ENCODE data around the gene H1-8.
"Not testable (repeated sequence)": the region's sequence is repeated elsewhere in the genome, so short reads cannot be mapped to it uniquely, and the experiment has no call there.

Gene H1-8

DNA sequence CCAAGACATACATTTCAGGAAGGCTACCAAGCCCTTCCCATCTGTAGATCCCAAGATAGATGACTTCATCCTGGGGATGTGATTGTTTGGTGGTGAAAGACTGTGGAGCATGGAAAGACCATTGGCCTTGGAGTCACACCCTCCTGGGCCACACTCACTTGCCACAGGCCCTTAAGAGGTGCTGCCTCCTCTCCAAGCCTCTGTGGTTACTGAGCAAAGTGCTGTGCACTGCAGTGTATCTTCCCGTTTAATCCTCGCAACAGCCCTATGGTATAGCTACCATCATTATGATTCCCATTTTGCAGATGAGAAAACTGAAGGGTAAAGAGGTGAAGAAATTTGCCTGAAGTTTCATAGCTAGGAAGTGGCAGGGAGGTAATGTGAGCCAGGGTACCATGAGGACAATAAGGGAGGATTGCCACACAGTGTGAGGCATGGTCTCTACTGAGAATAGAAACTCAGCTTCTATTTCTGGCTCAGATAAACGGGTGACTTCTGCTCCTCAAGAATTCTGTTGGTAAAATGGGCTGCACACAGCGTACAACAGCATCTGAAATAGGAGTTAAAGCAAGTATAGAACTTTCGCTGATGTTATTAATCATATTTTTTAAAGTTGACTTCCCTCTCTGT lies 38.4 kb upstream of the H1-8 start:
- H3K4me3 ChIP-seq (ENCODE audit: low read length) = no peak overlapping the region
- H3K27ac ChIP-seq (ENCODE audit: low read depth, low read length) = no peak overlapping the region
- H3K27me3 ChIP-seq (ENCODE audit: control insufficient read depth, insufficient read depth, low read length) = no peaks in the 10 kb centered on the region
- H3K9ac ChIP-seq (ENCODE audit: low read length) = no peak overlapping the region
- H3K36me3 ChIP-seq (ENCODE audit: control insufficient read depth, insufficient read depth, low read length) = peaks cover 13% of the 10 kb centered on the region
- H3K4me1 ChIP-seq (ENCODE audit: control insufficient read depth, insufficient read depth, low read length) = no peaks in the 10 kb centered on the region

DNA sequence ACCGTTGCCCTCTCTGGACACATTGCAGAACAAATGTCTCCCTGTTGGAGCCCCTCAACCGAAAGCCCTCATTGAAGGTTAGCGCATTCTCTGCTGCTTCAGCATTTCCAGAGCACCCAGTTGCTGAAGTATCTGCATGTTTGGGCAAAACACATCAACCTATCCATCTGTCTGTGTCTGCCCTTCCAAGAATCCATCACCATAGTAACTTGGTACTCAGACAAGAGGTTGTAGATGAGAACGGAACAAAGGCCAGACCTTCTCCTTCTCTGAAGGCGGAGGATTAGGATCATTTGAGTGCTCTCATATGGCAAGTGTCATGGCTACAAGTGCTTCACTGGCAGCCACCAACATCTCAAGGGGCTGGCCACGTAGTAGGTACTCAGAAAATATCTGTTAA lies 37.6 kb upstream of the H1-8 start:
- H3K27ac ChIP-seq (ENCODE audit: low read depth, low read length) = no peak overlapping the region
- no peaks in the 10 kb centered on the region for H3K4me1 ChIP-seq (ENCODE audit: control insufficient read depth, insufficient read depth, low read length)
- H3K36me3 ChIP-seq (ENCODE audit: control insufficient read depth, insufficient read depth, low read length) = peaks cover 9% of the 10 kb centered on the region
- no peak overlapping the region for H3K9ac ChIP-seq (ENCODE audit: low read length)
- no peak overlapping the region for H3K4me3 ChIP-seq (ENCODE audit: low read length)
- no peaks in the 10 kb centered on the region for H3K27me3 ChIP-seq (ENCODE audit: control insufficient read depth, insufficient read depth, low read length)

DNA sequence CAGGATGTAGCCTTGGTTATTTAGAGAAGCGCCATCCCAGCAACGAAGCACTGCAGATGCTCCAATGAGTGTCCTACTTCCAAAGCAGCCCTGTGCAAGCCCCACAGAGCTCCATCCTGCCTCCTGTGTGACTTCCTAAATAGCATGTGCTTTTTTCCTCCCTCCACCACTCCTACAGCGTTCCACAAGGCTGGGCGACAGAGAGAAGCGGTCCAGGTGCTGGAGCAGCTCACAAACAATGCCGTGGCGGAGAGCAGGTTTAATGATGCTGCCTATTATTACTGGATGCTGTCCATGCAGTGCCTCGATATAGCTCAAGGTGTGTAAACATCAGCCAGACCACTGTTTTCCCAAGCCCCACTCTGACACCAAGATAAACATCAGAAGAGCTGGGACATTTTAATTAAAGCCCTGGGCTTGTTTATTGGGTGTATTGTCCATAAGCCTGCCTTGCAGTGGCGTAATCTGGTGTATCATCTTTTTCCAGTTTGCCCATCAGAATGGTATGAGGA lies 36.7 kb upstream of the H1-8 start:
- H3K9ac ChIP-seq (ENCODE audit: low read length) = no peak overlapping the region

DNA sequence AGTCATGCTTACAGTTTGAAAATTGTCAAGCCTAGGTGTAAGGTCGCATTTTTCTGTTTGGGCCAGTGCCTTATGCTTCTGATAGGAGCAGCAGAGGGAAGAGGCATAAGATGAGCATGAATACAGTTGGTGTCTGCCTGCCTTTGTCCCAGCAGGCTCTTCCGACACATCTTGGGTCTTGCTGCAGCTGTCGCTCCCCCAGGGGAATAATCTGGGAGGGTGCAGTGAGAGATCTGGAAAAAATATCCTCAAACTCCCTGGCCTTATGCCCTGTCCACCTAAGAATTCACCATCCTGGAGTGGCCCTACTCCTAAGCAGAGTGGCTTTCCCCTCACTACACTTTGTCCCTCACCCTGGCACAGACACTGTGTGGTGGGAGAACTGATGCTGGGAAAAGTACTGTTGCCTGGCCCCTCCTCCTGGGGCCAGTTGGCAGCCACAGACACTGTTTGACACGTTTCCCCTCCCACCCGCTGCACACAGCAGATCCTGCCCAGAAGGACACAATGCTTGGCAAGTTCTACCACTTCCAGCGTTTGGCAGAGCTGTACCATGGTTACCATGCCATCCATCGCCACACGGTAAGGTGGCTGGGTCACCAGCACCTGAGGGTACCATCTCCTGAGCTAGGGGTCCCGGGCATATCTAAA lies 35.7 kb upstream of the H1-8 start:
- no peak overlapping the region for H3K27ac ChIP-seq (ENCODE audit: low read depth, low read length)
- H3K36me3 ChIP-seq (ENCODE audit: control insufficient read depth, insufficient read depth, low read length) = peaks cover 12% of the 10 kb centered on the region
- H3K9ac ChIP-seq (ENCODE audit: low read length) = no peak overlapping the region

More for the DNA sequence above, 36.7 kb upstream of the H1-8 start:
- Histone ChIP-seq H3K27me3 (ENCODE audit: control insufficient read depth, insufficient read depth, low read length) (no peaks in the 10 kb centered on the region), H3K36me3 (ENCODE audit: control insufficient read depth, insufficient read depth, low read length) (peaks cover 9% of the 10 kb centered on the region), H3K4me3 (ENCODE audit: low read length) (no peak overlapping the region), H3K27ac (ENCODE audit: low read depth, low read length) (no peak overlapping the region), H3K4me1 (ENCODE audit: control insufficient read depth, insufficient read depth, low read length) (no peaks in the 10 kb centered on the region)

DNA sequence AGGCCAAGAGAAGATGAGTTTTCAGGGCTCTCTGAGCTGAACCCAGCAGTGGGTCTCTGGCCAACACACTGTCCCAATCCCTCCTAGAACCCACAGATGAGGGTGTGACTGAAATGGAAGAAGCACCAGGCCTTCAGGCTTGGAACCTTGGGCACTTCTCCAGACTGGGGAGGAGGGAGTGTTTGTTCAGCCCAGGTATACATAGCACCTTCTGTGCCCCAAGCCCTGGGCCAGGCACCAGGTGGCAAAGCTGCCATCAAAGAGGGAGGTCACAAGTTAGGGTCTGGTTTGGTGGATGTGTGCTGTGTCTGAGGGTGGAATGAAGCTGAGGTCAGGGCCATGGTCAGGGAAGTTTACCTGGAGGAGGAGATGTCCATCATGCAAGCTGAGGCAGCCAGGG lies 30.4 kb upstream of the H1-8 start:
- Histone ChIP-seq H3K4me1 (ENCODE audit: control insufficient read depth, insufficient read depth, low read length) (no peaks in the 10 kb centered on the region), H3K36me3 (ENCODE audit: control insufficient read depth, insufficient read depth, low read length) (peaks cover 19% of the 10 kb centered on the region), H3K27ac (ENCODE audit: low read depth, low read length) (no peak overlapping the region), H3K4me3 (ENCODE audit: low read length) (no peak overlapping the region), H3K27me3 (ENCODE audit: control insufficient read depth, insufficient read depth, low read length) (no peaks in the 10 kb centered on the region), H3K9ac (ENCODE audit: low read length) (no peak overlapping the region)

More for the DNA sequence above, 35.7 kb upstream of the H1-8 start:
- H3K4me1 ChIP-seq (ENCODE audit: control insufficient read depth, insufficient read depth, low read length) = no peaks in the 10 kb centered on the region
- no peaks in the 10 kb centered on the region for H3K27me3 ChIP-seq (ENCODE audit: control insufficient read depth, insufficient read depth, low read length)
- H3K4me3 ChIP-seq (ENCODE audit: low read length) = no peak overlapping the region

DNA sequence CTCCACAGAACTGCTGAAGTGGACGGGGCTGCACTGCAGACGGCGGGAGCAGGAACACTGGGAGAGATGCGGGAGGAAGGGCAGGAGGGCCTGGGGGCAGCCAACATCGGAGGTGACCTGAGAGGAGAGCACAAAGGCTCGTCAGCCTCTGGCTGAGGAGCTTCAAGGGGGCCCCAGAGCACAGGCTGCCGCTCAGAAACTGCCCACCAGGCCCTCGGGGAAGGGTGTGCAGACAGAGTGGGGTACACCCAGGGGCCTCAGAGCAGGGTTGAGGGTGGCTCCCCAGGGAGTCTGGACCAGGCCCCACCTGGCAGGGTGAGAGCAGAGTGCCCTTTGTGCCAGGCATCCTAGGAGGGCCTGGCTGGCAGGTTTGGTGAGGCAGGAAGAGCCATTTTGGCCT lies 29.3 kb upstream of the H1-8 start:
- Histone ChIP-seq H3K4me3 (ENCODE audit: low read length) (no peak overlapping the region), H3K4me1 (ENCODE audit: control insufficient read depth, insufficient read depth, low read length) (no peaks in the 10 kb centered on the region), H3K27me3 (ENCODE audit: control insufficient read depth, insufficient read depth, low read length) (no peaks in the 10 kb centered on the region), H3K36me3 (ENCODE audit: control insufficient read depth, insufficient read depth, low read length) (peaks cover 19% of the 10 kb centered on the region), H3K9ac (ENCODE audit: low read length) (no peak overlapping the region), H3K27ac (ENCODE audit: low read depth, low read length) (no peak overlapping the region)

DNA sequence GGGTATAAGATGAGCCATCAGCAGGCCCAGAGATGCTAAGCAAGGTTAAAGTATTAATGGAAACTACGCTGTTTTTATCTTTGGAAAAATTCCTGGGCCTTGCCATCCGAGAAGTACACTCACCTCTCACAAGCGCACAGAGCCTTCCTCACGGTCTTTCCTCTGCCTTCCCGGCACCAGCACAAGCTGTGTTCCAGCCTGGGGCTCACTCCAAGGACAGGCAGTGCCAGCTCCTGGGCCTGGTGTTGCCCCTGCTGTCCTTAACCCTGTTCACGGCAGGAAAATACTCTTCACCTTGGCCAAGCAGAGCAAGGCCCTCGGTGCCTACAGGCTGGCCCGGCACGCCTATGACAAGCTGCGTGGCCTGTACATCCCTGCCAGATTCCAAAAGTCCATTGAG lies 28.9 kb upstream of the H1-8 start:
- Histone ChIP-seq H3K9ac (ENCODE audit: low read length) (no peak overlapping the region), H3K36me3 (ENCODE audit: control insufficient read depth, insufficient read depth, low read length) (peaks cover 19% of the 10 kb centered on the region)

DNA sequence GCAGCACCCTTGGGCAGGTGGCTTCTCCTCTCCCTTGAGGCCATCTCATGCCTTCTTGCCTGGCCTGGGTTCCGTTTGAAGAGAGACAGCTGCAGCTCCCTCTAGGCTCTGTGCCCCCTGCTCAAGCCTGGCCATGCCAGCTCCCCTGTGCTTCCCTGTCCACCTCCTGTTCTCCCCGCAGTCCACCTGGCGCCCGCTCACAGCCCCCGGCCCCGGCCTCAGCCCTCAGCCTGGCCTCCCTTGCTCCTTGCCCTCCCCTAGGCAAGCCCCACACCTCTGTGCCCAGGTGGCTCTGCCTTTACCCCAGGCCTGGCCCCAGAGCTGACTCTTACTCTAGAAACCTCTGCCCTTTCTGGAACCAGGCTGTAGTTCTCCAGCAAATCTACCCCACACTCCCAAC lies 28.4 kb upstream of the H1-8 start:
- no peak overlapping the region for H3K27ac ChIP-seq (ENCODE audit: low read depth, low read length)

More for the DNA sequence above, 28.9 kb upstream of the H1-8 start:
- Histone ChIP-seq H3K27ac (ENCODE audit: low read depth, low read length) (no peak overlapping the region), H3K27me3 (ENCODE audit: control insufficient read depth, insufficient read depth, low read length) (no peaks in the 10 kb centered on the region), H3K4me3 (ENCODE audit: low read length) (no peak overlapping the region), H3K4me1 (ENCODE audit: control insufficient read depth, insufficient read depth, low read length) (no peaks in the 10 kb centered on the region)

DNA sequence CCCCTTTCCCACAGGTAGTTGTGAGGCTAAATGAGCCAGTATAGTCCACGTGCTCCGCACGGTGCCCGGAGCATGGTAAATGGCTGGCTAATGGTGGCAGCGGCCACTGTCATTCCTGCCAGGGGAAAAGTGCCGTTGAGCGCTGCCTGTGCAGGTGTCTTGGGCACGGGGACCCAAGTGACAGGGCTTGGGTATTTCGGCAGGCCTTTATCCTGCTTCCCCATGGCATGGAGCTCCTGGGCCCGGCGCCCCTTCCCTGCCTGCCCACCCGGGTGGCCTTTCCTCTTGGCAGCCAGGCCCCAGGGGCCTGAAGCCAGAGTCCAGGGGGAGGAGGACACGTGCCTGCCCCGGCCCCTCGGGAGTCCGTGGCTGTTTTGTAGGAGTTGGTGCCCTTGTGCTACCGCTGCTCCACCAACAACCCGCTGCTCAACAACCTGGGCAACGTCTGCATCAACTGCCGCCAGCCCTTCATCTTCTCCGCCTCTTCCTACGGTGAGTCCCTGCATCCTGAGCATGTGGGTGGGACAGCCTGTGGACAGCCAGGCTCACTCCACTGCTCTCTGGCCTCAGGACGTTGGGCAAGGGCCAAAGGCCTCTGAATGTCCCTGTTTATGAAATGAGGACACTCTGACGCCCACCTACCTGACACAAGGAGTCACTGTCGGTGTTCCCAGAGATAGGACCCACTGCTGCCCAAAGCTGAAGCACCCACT lies 27.7 kb upstream of the H1-8 start:
- not testable (repeated sequence) for H3K9ac ChIP-seq (ENCODE audit: low read length)

More for the DNA sequence above, 28.4 kb upstream of the H1-8 start:
- Histone ChIP-seq H3K4me3 (ENCODE audit: low read length) (no peak overlapping the region), H3K36me3 (ENCODE audit: control insufficient read depth, insufficient read depth, low read length) (peaks cover 18% of the 10 kb centered on the region), H3K4me1 (ENCODE audit: control insufficient read depth, insufficient read depth, low read length) (no peaks in the 10 kb centered on the region), H3K9ac (ENCODE audit: low read length) (no peak overlapping the region), H3K27me3 (ENCODE audit: control insufficient read depth, insufficient read depth, low read length) (no peaks in the 10 kb centered on the region)

DNA sequence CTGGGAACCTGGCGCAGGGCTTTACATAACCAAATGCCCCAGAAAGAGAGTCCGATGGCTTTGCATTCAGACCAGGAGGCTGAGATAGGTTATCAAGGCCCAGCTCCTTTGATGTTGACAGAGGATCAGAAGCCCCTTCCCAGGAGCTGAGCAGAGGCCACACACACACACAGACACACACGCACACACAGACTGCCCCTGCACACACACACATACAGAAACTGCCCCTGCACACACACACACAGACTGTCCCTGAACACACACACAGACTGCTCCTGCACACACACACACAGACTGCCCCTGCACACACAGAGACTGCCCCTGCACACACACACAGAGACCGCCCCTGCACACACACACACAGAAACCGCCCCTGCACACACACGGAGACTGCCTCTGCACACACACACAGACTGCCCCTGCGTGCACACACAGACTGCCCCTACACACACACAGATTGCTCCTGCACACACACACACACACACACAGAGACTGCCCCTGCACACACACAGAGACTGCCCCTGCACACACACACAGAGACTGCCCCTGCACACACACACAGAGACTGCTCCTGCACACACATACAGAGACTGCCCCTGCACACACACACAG lies 27.0 kb upstream of the H1-8 start:
- not testable (repeated sequence) for H3K9ac ChIP-seq (ENCODE audit: low read length); H3K27me3 ChIP-seq (ENCODE audit: control insufficient read depth, insufficient read depth, low read length); H3K4me1 ChIP-seq (ENCODE audit: control insufficient read depth, insufficient read depth, low read length); H3K4me3 ChIP-seq (ENCODE audit: low read length); H3K27ac ChIP-seq (ENCODE audit: low read depth, low read length)
- peaks cover 17% of the 10 kb centered on the region for H3K36me3 ChIP-seq (ENCODE audit: control insufficient read depth, insufficient read depth, low read length)

More for the DNA sequence above, 27.7 kb upstream of the H1-8 start:
- H3K27me3 ChIP-seq (ENCODE audit: control insufficient read depth, insufficient read depth, low read length); H3K27ac ChIP-seq (ENCODE audit: low read depth, low read length); H3K4me3 ChIP-seq (ENCODE audit: low read length); H3K4me1 ChIP-seq (ENCODE audit: control insufficient read depth, insufficient read depth, low read length): not testable (repeated sequence)
- peaks cover 17% of the 10 kb centered on the region for H3K36me3 ChIP-seq (ENCODE audit: control insufficient read depth, insufficient read depth, low read length)

DNA sequence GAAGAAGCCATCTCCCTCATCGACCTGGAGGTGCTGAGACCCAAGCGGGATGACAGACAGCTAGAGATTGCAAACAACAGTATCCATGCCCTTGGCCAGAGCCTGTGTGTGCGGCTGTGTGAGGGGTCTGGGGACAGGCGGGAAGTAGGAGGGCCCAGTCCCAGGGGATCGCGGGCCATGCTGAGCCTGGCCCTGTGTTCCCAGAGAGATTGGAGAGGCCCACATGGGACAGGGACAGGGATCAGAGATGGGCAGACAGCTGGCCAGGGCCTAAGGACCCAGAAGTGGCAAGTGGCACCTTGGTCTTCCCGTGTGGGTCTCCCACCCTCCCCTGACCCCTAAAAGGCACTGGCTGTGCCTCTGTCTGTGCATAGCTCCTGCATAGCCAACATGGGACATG lies 25.5 kb upstream of the H1-8 start:
- no peaks in the 10 kb centered on the region for H3K4me1 ChIP-seq (ENCODE audit: control insufficient read depth, insufficient read depth, low read length)
- peaks cover 14% of the 10 kb centered on the region for H3K36me3 ChIP-seq (ENCODE audit: control insufficient read depth, insufficient read depth, low read length)
- H3K4me3 ChIP-seq (ENCODE audit: low read length) = no peak overlapping the region
- H3K27me3 ChIP-seq (ENCODE audit: control insufficient read depth, insufficient read depth, low read length) = no peaks in the 10 kb centered on the region
- no peak overlapping the region for H3K27ac ChIP-seq (ENCODE audit: low read depth, low read length)
- H3K9ac ChIP-seq (ENCODE audit: low read length) = no peak overlapping the region

DNA sequence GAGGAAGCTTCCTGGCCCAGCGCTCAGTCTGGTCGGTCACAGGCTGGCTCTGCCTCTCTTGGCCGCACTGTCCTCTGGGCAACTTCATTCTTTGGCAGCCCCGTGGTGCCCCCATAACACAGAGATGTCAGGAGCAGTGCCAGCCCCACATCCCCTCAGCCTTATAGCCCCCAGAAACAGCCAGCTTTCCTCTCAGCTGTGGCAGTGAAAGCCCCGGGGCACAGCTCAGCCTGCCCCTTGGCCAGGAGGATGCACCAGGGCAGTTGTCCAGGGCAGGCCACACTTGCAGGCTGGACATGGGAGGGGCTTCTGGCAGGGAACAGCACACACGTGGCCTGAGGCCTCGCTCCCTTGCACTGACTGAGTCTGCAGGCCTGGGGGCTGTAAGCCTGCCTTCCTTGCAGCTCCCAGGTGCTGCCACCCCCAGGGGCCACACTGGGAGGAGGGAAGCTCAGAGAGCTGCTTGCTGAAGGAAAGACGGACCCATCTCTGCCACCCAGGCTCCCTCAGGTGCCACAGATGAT lies 24.9 kb upstream of the H1-8 start:
- Histone ChIP-seq H3K4me1 (ENCODE audit: control insufficient read depth, insufficient read depth, low read length) (no peaks in the 10 kb centered on the region), H3K36me3 (ENCODE audit: control insufficient read depth, insufficient read depth, low read length) (peaks cover 14% of the 10 kb centered on the region), H3K9ac (ENCODE audit: low read length) (no peak overlapping the region), H3K4me3 (ENCODE audit: low read length) (no peak overlapping the region), H3K27ac (ENCODE audit: low read depth, low read length) (no peak overlapping the region), H3K27me3 (ENCODE audit: control insufficient read depth, insufficient read depth, low read length) (no peaks in the 10 kb centered on the region)
